ENCODE data around the gene DHCR24. TPM values are rescaled to one million over a fixed set of nuclear protein-coding genes. Genes with fewer than 3 reads are reported as not detected.

The DHCR24 gene
- total RNA-seq, 1 experiment from 2014 or later: 369 TPM

DNA sequence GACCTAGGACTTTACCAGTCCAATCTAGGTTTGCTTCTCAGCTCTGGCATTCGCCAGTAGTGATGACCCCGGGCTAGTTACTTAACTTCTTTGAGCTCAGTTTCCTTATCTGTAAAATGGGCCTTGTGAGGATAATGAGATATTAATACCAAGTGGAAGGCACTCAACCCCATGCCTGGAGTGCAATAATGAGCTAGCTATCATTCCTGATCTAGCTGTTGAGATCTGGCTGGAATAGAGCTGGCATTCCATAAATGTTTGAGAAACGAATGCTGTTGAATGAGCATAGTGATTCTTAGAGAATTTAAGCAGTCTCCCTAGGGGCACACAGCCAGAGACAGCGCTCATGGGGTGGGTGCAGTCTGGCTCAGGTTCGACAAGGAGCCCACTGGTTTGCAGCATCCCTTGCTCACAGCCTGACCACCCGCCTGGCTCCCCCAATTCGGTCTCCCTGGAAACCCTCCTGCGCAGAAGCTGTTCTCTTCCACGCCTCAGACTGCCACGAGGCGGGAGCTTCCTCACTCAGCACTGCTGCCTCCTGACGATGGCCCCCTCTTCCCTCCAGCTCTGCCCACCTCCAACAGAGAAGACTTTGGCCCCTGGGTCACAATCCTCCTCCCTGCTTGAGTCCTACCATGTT is 32.5 kb downstream of the DHCR24 start:
- ChIA-PET CTCF (no interaction called here), POLR2A (ENCODE audit: unreplicated experiment) (no interaction called here)
- H3K9me2 ChIP-seq (ENCODE audit: insufficient read depth): no peaks in the 10 kb centered on the region
- H3K27me3 ChIP-seq (ENCODE audit: insufficient read depth, low read depth): no peaks in the 10 kb centered on the region
- H3K27ac ChIP-seq: no peak overlapping the region
- TF ChIP-seq, protein P1, sequence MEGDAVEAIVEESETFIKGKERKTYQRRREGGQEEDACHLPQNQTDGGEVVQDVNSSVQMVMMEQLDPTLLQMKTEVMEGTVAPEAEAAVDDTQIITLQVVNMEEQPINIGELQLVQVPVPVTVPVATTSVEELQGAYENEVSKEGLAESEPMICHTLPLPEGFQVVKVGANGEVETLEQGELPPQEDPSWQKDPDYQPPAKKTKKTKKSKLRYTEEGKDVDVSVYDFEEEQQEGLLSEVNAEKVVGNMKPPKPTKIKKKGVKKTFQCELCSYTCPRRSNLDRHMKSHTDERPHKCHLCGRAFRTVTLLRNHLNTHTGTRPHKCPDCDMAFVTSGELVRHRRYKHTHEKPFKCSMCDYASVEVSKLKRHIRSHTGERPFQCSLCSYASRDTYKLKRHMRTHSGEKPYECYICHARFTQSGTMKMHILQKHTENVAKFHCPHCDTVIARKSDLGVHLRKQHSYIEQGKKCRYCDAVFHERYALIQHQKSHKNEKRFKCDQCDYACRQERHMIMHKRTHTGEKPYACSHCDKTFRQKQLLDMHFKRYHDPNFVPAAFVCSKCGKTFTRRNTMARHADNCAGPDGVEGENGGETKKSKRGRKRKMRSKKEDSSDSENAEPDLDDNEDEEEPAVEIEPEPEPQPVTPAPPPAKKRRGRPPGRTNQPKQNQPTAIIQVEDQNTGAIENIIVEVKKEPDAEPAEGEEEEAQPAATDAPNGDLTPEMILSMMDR (conservative IDR thresholded peaks at IDR 0.05): no peak
- no peak for TF ChIP-seq EZH2 (IDR thresholded peaks at IDR 0.05; ENCODE audit: low read depth)
- no peaks in the 10 kb centered on the region for H3K9me3 ChIP-seq (ENCODE audit: insufficient read depth, low read depth)
- peaks cover 39% of the 10 kb centered on the region for H3K4me1 ChIP-seq (replicated peaks; ENCODE audit: insufficient read depth)
- no peak overlapping the region for H3K4me3 ChIP-seq
- H4K20me1 ChIP-seq (ENCODE audit: insufficient read depth): no peaks in the 10 kb centered on the region
- peaks cover 54% of the 10 kb centered on the region for H3K36me3 ChIP-seq (ENCODE audit: low read depth)
- peaks cover 50% of the 10 kb centered on the region for H3F3A ChIP-seq (ENCODE audit: insufficient read depth, low read depth)
- no peak overlapping the region for H2AFZ ChIP-seq
- no TSS peak for BruUV-seq (replicated peaks)
- H3K79me2 ChIP-seq (ENCODE audit: low read depth): peaks cover 33% of the 10 kb centered on the region
- DNase-seq: no peak
- H3K4me2 ChIP-seq: no peak overlapping the region
- intact Hi-C loops (cut with micrococcal nuclease; ENCODE audit: unreplicated experiment): no loop called here

DNA sequence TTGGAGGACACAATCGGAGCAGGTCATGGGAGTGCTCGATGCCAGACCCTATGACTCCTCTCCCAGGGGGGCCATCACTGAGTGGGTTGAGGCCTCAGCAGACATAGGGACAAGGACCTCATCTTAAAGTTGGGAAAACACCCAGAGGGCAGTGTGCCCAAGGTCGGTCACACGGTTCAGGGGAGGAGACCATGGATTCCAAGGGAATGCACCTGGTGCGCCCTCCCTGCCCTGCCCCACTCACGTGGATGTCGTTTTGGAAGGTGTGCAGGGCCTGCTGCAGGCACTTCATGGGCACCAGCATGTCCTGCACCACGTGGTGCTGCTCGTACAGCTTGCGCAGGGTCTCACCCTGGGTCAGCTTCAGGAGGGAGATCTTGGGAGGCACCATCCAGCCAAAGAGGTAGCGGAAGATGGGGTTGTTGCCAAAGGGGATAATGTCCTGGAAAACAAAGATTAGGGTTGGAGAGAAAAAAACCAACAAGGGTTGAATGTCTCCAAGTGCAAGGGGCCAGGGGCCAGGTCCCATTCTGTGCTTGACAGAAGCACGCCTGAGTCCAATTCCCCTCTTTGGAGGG is 33.1 kb downstream of the DHCR24 start:
- no peak for DNase-seq
- Histone ChIP-seq H3K27me3 (ENCODE audit: insufficient read depth, low read depth) (no peaks in the 10 kb centered on the region), H3K79me2 (ENCODE audit: low read depth) (peaks cover 33% of the 10 kb centered on the region), H3F3A (ENCODE audit: insufficient read depth, low read depth) (peaks cover 48% of the 10 kb centered on the region), H2AFZ (no peak overlapping the region), H3K9me2 (ENCODE audit: insufficient read depth) (no peaks in the 10 kb centered on the region), H3K9me3 (ENCODE audit: insufficient read depth, low read depth) (no peaks in the 10 kb centered on the region), H3K4me1 (replicated peaks; ENCODE audit: insufficient read depth) (peaks cover 33% of the 10 kb centered on the region), H3K36me3 (ENCODE audit: low read depth) (peaks cover 56% of the 10 kb centered on the region), H3K4me2 (no peak overlapping the region), H3K27ac (no peak overlapping the region), H4K20me1 (ENCODE audit: insufficient read depth) (no peaks in the 10 kb centered on the region), H3K4me3 (no peak overlapping the region)
- TF ChIP-seq, protein P1 (conservative IDR thresholded peaks at IDR 0.05): no peak
- no peak for TF ChIP-seq EZH2 (IDR thresholded peaks at IDR 0.05; ENCODE audit: low read depth)
- POLR2A ChIA-PET (ENCODE audit: unreplicated experiment): no interaction called here
- BruUV-seq (replicated peaks): no TSS peak
- CTCF ChIA-PET: no interaction called here
- intact Hi-C loops (cut with micrococcal nuclease; ENCODE audit: unreplicated experiment): no loop called here

DNA sequence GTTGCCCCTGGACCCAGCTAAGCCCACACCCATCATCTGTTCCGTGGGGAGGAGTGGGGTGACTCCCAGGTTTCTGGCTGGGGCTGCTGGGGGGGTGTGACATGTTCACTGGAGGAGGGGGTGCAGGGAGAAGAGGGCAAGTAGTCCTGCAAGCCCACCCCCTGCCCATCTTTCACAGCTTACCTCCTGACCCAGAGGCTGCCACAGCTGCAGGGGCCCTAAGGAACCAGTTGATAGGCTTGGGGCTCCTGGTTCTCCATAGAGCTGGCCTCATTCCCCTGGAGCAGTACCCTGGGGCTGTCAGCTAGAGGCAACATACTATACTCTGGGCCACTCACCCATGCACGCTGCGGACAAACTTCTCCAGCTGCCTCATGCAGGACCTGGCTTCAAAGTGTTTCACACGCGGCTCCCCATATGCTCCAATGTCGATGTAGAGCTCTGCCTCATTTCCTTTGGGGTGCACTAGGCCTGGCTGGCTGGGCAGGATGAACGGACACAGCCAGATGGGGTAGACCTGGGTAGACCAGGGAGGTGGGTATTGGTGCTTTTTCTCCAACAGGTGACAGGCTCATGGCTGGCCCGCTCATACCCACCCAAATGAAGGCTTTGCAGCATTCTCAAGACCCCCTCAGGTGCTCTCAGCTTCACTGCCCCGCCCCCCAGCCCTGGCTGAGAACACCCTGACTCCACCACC is 33.8 kb downstream of the DHCR24 start:
- H3K4me2 ChIP-seq: no peak overlapping the region
- ChIA-PET CTCF (no interaction called here), POLR2A (ENCODE audit: unreplicated experiment) (interaction anchor here (0.6 kb wide), 1 partner anchor 34 kb away, joined by 4 read pairs; no protein-coding TSS in a partner anchor)
- no peaks in the 10 kb centered on the region for H3K9me3 ChIP-seq (ENCODE audit: insufficient read depth, low read depth)
- H3K4me1 ChIP-seq (replicated peaks; ENCODE audit: insufficient read depth): peaks cover 27% of the 10 kb centered on the region
- intact Hi-C loops (cut with micrococcal nuclease; ENCODE audit: unreplicated experiment): no loop called here
- no peak overlapping the region for H3K4me3 ChIP-seq
- no peak overlapping the region for H2AFZ ChIP-seq
- no peak for TF ChIP-seq EZH2 (IDR thresholded peaks at IDR 0.05; ENCODE audit: low read depth)
- TF ChIP-seq, protein P1 (conservative IDR thresholded peaks at IDR 0.05): no peak
- H3F3A ChIP-seq (ENCODE audit: insufficient read depth, low read depth): peaks cover 42% of the 10 kb centered on the region
- BruUV-seq (replicated peaks): no TSS peak
- no peaks in the 10 kb centered on the region for H3K27me3 ChIP-seq (ENCODE audit: insufficient read depth, low read depth)
- DNase-seq: no peak
- no peaks in the 10 kb centered on the region for H4K20me1 ChIP-seq (ENCODE audit: insufficient read depth)
- H3K9me2 ChIP-seq (ENCODE audit: insufficient read depth): no peaks in the 10 kb centered on the region
- no peak overlapping the region for H3K27ac ChIP-seq
- peaks cover 58% of the 10 kb centered on the region for H3K36me3 ChIP-seq (ENCODE audit: low read depth)
- H3K79me2 ChIP-seq (ENCODE audit: low read depth): peaks cover 33% of the 10 kb centered on the region

All from PC-9 (cell line).